ENCODE measurements around the gene CA10. TPM values are rescaled to one million over a fixed set of nuclear protein-coding genes. Genes with fewer than 3 reads are reported as not detected.

The CA10 gene
- total RNA-seq, 1 experiment from 2014 or later = 0.46 TPM

GRCh38 chr17:51617986-51618385 is 540.5 kb downstream of the CA10 start:
- H3K4me2 ChIP-seq (ENCODE audit: insufficient read depth, insufficient read length, low read length) = no peak overlapping the region
- peaks cover 0 to under 1% (median 0%) of the 10 kb centered on the region in 3 experiments; a peak in 2 of 7 replicates for H3K36me3 Mint-ChIP-seq (ENCODE audit: insufficient read depth in 1 of 3, low read depth in 3 of 3)
- H2BK5ac ChIP-seq (ENCODE audit: insufficient read length, low read length) = no peak overlapping the region
- H4K91ac ChIP-seq (ENCODE audit: insufficient read length, low read depth, low read length) = no peak overlapping the region
- no peak overlapping the region for H3K56ac ChIP-seq (ENCODE audit: insufficient read length, low read depth, low read length)
- no peak overlapping the region for H2AK5ac ChIP-seq (ENCODE audit: insufficient read length, low read length)
- H3K79me2 ChIP-seq (ENCODE audit: insufficient read depth, low read length) = no peaks in the 10 kb centered on the region
- no peak overlapping the region for H3K27ac ChIP-seq (ENCODE audit: insufficient read length, low read depth, low read length)
- no peak overlapping the region for H2BK120ac ChIP-seq (ENCODE audit: low read depth, low read length, poor library complexity, severe bottlenecking)
- H2BK20ac ChIP-seq (ENCODE audit: low read depth, low read length, poor library complexity, severe bottlenecking) = no peak overlapping the region
- no peak overlapping the region for H3K9ac ChIP-seq (ENCODE audit: extremely low read depth, insufficient read length, low read length)
- H3K4ac ChIP-seq (ENCODE audit: low read depth, low read length) = no peak overlapping the region
- H3K23ac ChIP-seq (ENCODE audit: insufficient read length, low read depth, low read length) = no peak overlapping the region
- H3K27ac Mint-ChIP-seq = no peak overlapping the region
- H3K4me1 ChIP-seq (ENCODE audit: insufficient read depth, low read length) = no peaks in the 10 kb centered on the region
- H3K27me3 Mint-ChIP-seq (ENCODE audit: low read depth) = no peaks in the 10 kb centered on the region
- H3K9me3 Mint-ChIP-seq = peaks cover under 1% of the 10 kb centered on the region in 2 experiments; a peak in 2 of 5 replicates
- H3T11ph ChIP-seq (ENCODE audit: low read length) = no peak overlapping the region
- no peak overlapping the region for H4K8ac ChIP-seq (replicated peaks; ENCODE audit: insufficient read length, low read depth, low read length)
- no peak overlapping the region for H3K4me3 Mint-ChIP-seq
- no peak overlapping the region for H2BK12ac ChIP-seq (ENCODE audit: insufficient read length, low read depth, low read length)
- no peaks in the 10 kb centered on the region for H3K79me1 ChIP-seq (ENCODE audit: insufficient read depth, low read depth, low read length, poor library complexity, severe bottlenecking)
- H4K20me1 ChIP-seq (ENCODE audit: control insufficient read depth, insufficient read depth, insufficient read length) = no peaks in the 10 kb centered on the region
- no peak overlapping the region for H3K14ac ChIP-seq (ENCODE audit: insufficient read depth, low read length)
- no peak overlapping the region for H3K18ac ChIP-seq (ENCODE audit: insufficient read length, low read depth, low read length)
- no peak overlapping the region for H2BK15ac ChIP-seq (ENCODE audit: low read depth, low read length)
- H2AFZ ChIP-seq (ENCODE audit: low read length) = no peak overlapping the region
- DNase-seq = no peak
- WGBS (ENCODE audit: extremely low coverage, insufficient read length, low lambda C conversion rate) = no CpG with 5 or more reads among the region's 1 CpG
- no peaks in the 10 kb centered on the region for H3K23me2 ChIP-seq (ENCODE audit: insufficient read length, low read depth, low read length, poor library complexity, severe bottlenecking)
- no peak for TF ChIP-seq CTCF (conservative IDR thresholded peaks at IDR 0.05)
- H3K27me3 ChIP-seq (ENCODE audit: insufficient read depth, low read length) = no peaks in the 10 kb centered on the region
- no peaks in the 10 kb centered on the region for H3K9me3 ChIP-seq (ENCODE audit: control insufficient read depth, low read depth, low read length)
- peaks cover 6 to 9% of the 10 kb centered on the region in 2 experiments for H3K4me1 Mint-ChIP-seq
- H4K5ac ChIP-seq (ENCODE audit: insufficient read length, low read depth, low read length) = no peak overlapping the region

All from H9 (cell line).